DOHH2 (cell line): Measurements from ENCODE around the gene FAM168B.

Source experiments
- H3F3A ChIP-seq: fragments of 200-600 bp; sonication (generic), shearing (Covaris generic); 2 replicates; pipeline ENCODE4 v1.6.0; 2016; ENCODE audit warnings: antibody characterized with exemption, mild to moderate bottlenecking; ENCODE audit not compliant: control insufficient read depth, insufficient read depth
- H3K27ac ChIP-seq: fragments of 200-600 bp; sonication (generic); 2 replicates; pipeline ENCODE4 v1.5.1; 2014; ENCODE audit warnings: low read depth, mild to moderate bottlenecking, low read length, moderate library complexity
- H3K27me3 ChIP-seq: fragments of 200-600 bp; sonication (generic); 2 replicates; pipeline ENCODE4 v1.6.1; 2014; ENCODE audit warnings: mild to moderate bottlenecking, low read length, mixed read lengths; ENCODE audit not compliant: control insufficient read depth
- H3K36me3 ChIP-seq: fragments of 200-600 bp; sonication (generic); 2 replicates; pipeline ENCODE4 v1.6.1; 2014; ENCODE audit warnings: mild to moderate bottlenecking, low read length, moderate library complexity, mixed read lengths; ENCODE audit not compliant: control insufficient read depth
- H3K4me1 ChIP-seq: fragments of 200-600 bp; sonication (generic); 2 replicates; pipeline ENCODE4 v1.6.1; 2014; ENCODE audit warnings: mild to moderate bottlenecking, low read length, mixed read lengths; ENCODE audit not compliant: control insufficient read depth
- H3K4me2 ChIP-seq: fragments of 200-600 bp; sonication (generic); 2 replicates; pipeline ENCODE4 v1.6.0; 2014; ENCODE audit warnings: mild to moderate bottlenecking, low read length, moderate library complexity
- H3K4me3 ChIP-seq: fragments of 200-600 bp; sonication (generic); 2 replicates; pipeline ENCODE4 v1.5.1; 2014; ENCODE audit warnings: mild to moderate bottlenecking, low read length, mixed read lengths
- H3K79me2 ChIP-seq: fragments of 200-600 bp; sonication (generic); 2 replicates; pipeline ENCODE4 v1.6.1; 2014; ENCODE audit warnings: mild to moderate bottlenecking, low read length, mixed read lengths; ENCODE audit not compliant: control insufficient read depth
- H3K9me2 ChIP-seq: fragments of 200-600 bp; sonication (generic); replicated peaks from 2 replicates; pipeline ENCODE4 v1.6.1; 2014; ENCODE audit warnings: mild to moderate bottlenecking, low read length, mixed read lengths; ENCODE audit not compliant: control insufficient read depth
- H3K9me3 ChIP-seq: fragments of 200-600 bp; sonication (generic); 2 replicates; pipeline ENCODE4 v1.6.1; 2014; ENCODE audit warnings: antibody characterized with exemption, low read length, mixed read lengths; ENCODE audit not compliant: control insufficient read depth, insufficient read depth
- H4K20me1 ChIP-seq: fragments of 200-600 bp; sonication (generic); 2 replicates; pipeline ENCODE4 v1.6.0; 2014; ENCODE audit warnings: low read depth, mild to moderate bottlenecking, antibody characterized with exemption, low read length, moderate library complexity; ENCODE audit not compliant: control insufficient read depth, insufficient read depth
- EZH2phosphoT487 ChIP-seq: fragments of 200-600 bp; sonication (generic); IDR thresholded peaks from 2 replicates; pipeline ENCODE4 v1.6.1; 2017; ENCODE audit warnings: borderline replicate concordance, mild to moderate bottlenecking, antibody characterized with exemption, low read length, moderate library complexity, mixed read lengths
- TF ChIP-seq, protein P1 (sequence below): fragments of 200-600 bp; sonication (generic); IDR thresholded peaks from one replicate; pipeline ENCODE4 v1.5.1; 2014; ENCODE audit warnings: antibody characterized with exemption, mild to moderate bottlenecking, low read depth, low read length; ENCODE audit not compliant: poor library complexity, severe bottlenecking

The FAM168B gene

DNA sequence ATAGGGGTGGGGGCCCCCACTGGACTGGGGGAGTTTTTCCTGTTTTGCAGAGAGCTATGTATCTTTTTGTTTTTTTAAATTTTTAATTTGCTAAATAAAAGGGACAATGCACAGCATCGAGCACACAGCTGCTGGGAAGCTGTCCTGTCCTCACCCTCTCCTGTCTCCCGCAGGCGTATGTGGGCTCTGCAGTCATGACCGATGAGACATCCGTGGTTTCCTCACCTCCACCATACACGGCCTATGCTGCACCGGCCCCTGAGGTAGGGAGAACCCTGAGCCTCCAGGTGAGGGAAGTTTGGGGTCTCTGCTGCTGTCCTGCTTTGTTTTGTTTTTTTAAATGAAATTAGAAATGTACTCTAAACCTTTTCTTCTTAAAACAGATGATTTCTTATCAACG is 39.5 kb upstream of the FAM168B start:
- no peaks in the 10 kb centered on the region; the same call in 1 of the 2 replicates for H3K79me2 ChIP-seq
- H3K9me3 ChIP-seq = no peaks in the 10 kb centered on the region
- H3K4me2 ChIP-seq = no peak overlapping the region
- no peak for TF ChIP-seq EZH2phosphoT487
- TF ChIP-seq, protein P1, sequence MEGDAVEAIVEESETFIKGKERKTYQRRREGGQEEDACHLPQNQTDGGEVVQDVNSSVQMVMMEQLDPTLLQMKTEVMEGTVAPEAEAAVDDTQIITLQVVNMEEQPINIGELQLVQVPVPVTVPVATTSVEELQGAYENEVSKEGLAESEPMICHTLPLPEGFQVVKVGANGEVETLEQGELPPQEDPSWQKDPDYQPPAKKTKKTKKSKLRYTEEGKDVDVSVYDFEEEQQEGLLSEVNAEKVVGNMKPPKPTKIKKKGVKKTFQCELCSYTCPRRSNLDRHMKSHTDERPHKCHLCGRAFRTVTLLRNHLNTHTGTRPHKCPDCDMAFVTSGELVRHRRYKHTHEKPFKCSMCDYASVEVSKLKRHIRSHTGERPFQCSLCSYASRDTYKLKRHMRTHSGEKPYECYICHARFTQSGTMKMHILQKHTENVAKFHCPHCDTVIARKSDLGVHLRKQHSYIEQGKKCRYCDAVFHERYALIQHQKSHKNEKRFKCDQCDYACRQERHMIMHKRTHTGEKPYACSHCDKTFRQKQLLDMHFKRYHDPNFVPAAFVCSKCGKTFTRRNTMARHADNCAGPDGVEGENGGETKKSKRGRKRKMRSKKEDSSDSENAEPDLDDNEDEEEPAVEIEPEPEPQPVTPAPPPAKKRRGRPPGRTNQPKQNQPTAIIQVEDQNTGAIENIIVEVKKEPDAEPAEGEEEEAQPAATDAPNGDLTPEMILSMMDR = no peak
- H3K4me1 ChIP-seq = no peaks in the 10 kb centered on the region
- H3K27ac ChIP-seq = no peak overlapping the region
- no peaks in the 10 kb centered on the region for H4K20me1 ChIP-seq
- peaks cover 58% of the 10 kb centered on the region for H3K36me3 ChIP-seq
- no peaks in the 10 kb centered on the region for H3F3A ChIP-seq
- no peaks in the 10 kb centered on the region for H3K27me3 ChIP-seq
- H3K4me3 ChIP-seq = no peak overlapping the region
- no peaks in the 10 kb centered on the region for H3K9me2 ChIP-seq

DNA sequence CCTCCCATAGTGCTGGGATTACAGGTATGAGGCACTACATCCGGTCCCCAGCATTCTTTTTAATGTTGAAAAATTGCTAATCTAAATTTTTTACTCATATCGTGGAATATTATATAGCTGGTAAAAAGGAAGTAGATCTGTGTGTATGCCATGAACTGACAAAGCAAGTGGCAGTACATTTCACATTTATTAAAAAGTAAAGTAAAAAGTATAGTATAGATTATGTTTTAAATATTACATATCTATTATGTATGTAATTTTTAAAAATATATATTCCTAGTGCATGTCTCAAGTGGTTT is 37.0 kb upstream of the FAM168B start:
- Histone ChIP-seq H3K4me1 (no peaks in the 10 kb centered on the region), H3F3A (no peaks in the 10 kb centered on the region), H3K4me2 (no peak overlapping the region), H3K9me3 (no peaks in the 10 kb centered on the region), H3K36me3 (peaks cover 82% of the 10 kb centered on the region), H3K27ac (no peak overlapping the region), H4K20me1 (no peaks in the 10 kb centered on the region), H3K79me2 (no peaks in the 10 kb centered on the region), H3K9me2 (no peaks in the 10 kb centered on the region), H3K27me3 (no peaks in the 10 kb centered on the region), H3K4me3 (no peak overlapping the region)
- TF ChIP-seq, protein P1 = no peak
- no peak for TF ChIP-seq EZH2phosphoT487

DNA sequence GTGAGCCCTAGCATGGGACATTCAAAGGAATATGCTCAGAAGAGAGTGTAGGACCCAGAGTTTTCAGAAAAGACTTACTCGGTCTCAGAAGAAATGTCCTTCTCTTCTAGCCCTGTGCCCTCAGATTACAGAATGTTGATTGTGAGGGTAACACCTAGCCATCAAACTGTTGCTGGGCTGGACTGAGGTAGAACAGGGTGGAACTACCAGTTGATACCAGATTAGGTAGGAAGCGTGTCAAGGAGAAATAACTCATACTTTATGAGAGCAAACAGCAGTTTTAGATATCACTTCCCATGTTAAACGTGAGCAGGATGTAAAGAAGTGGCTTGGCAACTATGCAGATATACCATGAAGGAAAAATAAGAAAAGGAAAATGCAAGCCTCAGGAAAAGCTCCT is 34.7 kb upstream of the FAM168B start:
- H3K9me2 ChIP-seq = no peaks in the 10 kb centered on the region
- H3K79me2 ChIP-seq = peaks cover 16% of the 10 kb centered on the region
- H3K4me2 ChIP-seq = no peak overlapping the region
- peaks cover 6% of the 10 kb centered on the region; the same call in 1 of the 2 replicates for H4K20me1 ChIP-seq
- no peaks in the 10 kb centered on the region for H3K9me3 ChIP-seq
- H3K4me3 ChIP-seq = no peak overlapping the region
- no peak overlapping the region for H3K27ac ChIP-seq
- H3K4me1 ChIP-seq = no peaks in the 10 kb centered on the region
- H3F3A ChIP-seq = no peaks in the 10 kb centered on the region
- TF ChIP-seq, protein P1 = no peak
- TF ChIP-seq EZH2phosphoT487 = no peak
- H3K27me3 ChIP-seq = no peaks in the 10 kb centered on the region
- H3K36me3 ChIP-seq = peaks cover 84% of the 10 kb centered on the region

DNA sequence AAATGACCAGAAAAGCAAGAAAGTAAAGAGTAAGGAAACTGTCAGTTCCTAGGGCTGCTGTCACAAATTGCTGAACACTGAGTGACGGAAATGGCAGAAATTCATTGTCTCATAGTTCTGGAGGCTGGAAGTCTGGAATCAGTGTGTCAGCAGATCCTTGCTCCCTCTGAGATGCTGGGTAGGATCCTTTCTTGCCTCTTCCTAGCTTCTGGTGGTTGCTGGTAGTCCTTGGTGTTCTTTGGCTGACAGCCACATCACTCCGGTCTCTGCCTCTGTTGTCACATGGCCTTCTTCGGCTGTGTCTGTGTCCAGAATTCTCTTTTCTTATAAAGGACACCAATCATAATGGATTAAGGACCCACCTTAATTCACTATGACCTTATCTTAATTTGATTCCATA is 33.8 kb upstream of the FAM168B start:
- TF ChIP-seq, protein P1 = no peak
- TF ChIP-seq EZH2phosphoT487 = no peak
- Histone ChIP-seq H3K36me3 (peaks cover 84% of the 10 kb centered on the region), H3F3A (no peaks in the 10 kb centered on the region), H3K27me3 (no peaks in the 10 kb centered on the region), H4K20me1 (peaks cover 6% of the 10 kb centered on the region; the same call in 1 of the 2 replicates), H3K4me3 (no peak overlapping the region), H3K79me2 (peaks cover 25% of the 10 kb centered on the region), H3K9me2 (no peaks in the 10 kb centered on the region), H3K27ac (no peak overlapping the region), H3K4me1 (no peaks in the 10 kb centered on the region), H3K9me3 (no peaks in the 10 kb centered on the region), H3K4me2 (no peak overlapping the region)
